ENCODE data around the gene CD48.
"Not testable (repeated sequence)": the region's sequence is repeated elsewhere in the genome, so short reads cannot be mapped to it uniquely, and the experiment has no call there.

CD48 gene

DNA sequence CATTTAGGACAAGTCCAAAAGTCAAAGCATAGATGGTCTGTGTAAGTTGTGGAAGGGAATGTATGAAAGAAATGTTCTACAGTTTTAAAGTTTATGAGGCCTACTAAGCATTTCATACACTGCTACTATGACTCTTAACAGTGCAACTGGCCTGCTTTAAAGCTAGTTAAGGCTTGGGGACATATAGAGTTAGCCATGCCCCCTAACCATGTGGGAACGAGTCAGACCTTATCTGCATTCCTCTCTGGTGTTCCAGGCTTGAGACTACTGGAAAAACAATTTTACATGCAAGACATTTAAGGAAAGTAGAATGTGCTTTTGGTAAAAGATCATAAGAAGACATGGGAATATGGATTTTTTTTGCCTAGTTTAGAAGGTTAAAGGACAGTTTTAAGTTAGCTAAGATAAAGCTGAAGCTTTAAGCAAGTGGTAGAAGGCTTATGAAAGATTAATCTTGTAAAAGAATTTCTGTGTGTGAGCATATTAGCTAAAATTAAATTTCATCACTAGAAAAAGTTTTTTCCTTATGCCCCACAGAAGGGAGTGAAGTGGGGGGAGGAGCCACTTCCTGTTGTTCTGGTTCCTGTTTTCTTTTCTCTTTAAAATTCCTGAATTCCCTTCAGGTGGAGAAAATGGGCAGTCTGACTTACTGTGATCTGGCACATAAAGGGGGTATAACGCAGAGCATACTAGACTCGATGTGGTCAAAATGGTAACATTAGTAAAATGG, 8.9 kb upstream of the CD48 start:
- intact Hi-C loops (cut with DNase I): loop anchor here (10.0 kb wide), 1 partner anchor 234 kb away; the partner anchor contains the start of gene ITLN2
- DNase-seq: no peak

DNA sequence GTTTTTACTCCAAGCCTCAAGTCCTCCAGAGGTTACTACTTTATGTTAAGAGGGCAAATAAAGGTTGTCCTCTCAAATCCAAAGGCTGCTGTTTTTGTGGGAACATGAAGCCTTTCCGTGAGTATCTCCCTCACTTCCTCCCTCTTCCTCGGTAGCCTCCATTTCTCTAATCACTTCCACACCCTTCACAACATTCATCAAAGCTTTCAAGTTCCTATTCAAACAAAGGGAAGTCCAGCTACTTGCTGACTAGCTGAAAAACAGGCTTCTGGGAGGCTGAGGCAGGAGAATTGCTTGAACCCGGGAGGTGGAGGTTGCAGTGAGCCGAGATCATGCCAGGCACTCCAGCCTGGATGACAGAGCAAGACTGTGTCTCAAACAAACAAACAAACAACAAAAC, 6.6 kb upstream of the CD48 start:
- intact Hi-C loops (cut with DNase I): no loop called here
- no peak for DNase-seq

DNA sequence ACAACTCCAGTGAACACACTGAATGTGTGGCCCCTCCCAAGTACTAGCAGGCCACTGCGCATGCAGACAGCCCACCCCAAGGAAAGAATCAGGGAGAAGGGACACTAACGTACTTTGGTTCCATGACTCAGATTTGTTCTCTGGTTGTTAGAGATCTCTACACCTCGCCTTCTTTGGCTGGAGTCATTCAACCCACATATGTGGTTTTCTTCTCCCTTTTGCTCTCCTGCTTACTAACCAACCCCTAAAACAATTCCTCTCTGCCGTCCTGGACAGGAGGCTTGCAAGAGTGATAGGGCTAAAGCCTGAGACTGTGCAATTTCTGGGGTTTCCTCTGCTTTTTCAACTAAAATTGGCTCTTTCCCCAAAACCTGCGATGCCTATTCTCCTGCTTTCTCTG, 5.7 kb upstream of the CD48 start:
- intact Hi-C loops (cut with DNase I): no loop called here
- DNase-seq: no peak

DNA sequence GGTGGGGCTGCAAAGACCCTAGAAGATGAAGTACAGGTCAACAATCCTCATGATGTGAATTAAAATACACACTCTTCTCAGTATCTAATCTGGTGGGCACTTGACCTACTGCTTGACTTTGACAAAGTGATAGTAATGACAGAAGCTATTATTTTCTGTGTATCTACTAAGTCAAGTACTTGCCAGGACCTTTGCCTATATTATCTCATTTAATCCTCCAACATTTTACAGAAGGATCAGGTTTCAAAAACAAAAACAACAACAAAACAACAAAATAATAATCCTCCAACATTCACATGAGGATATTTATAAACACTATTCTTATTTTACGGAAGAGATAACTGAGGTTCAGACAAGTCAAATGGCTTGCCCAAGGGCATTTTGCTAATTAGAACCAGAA, 4.4 kb upstream of the CD48 start:
- intact Hi-C loops (cut with DNase I): no loop called here

DNA sequence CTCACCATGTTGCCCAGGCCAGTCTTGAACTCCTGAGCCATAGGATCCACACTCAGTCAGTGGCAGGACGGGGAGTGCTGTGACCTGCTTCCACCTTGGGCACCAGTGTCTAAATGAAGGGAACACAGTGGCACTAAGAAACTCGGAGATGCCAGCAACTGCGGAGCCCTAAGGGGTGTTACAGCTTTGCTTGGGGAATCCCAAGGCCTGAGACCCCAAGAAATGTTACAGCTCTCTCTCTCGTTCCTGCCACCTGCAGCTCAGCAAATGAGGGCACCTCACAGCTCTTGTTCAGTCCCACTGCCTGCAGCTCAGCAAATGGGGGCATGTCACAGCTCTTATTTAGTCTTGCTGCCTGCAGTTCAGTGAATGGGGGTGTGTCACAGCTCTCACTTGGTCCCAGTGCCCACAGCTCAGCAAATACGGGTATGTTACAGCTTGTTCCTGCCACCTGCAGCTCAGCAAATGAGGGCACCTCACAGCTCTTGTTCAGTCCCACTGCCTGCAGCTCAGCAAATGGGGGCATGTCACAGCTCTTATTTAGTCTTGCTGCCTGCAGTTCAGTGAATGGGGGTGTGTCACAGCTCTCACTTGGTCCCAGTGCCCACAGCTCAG, 2.5 kb upstream of the CD48 start:
- DNase-seq; intact Hi-C loops (cut with DNase I): not testable (repeated sequence)

More for the DNA sequence above, 4.4 kb upstream of the CD48 start:
- DNase-seq: no peak

DNA sequence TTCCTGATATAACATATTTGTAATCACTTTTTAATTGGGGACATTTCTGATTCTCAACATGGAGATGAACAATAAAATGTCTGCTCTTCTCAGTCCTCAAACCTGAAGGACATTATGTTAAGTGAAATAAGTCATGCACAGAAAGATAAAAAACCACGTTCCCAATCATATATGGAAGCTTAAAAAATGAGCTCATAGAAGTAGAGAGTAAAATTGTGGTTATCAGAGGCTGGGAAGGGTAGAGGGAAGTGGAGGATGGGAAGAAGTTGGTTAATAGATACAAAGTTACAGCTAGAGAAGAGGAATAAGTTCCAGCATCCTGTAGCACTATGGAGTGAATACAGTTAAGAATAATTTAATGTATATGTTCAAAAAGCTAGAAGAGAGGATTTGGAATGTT, 1.5 kb upstream of the CD48 start:
- intact Hi-C loops (cut with DNase I): no loop called here
- DNase-seq: no peak

GRCh38 chr1:160712525-160713080, 981 bp upstream of the CD48 start:
- peak in 5 of 42 donors; percentile 5 to 42 (median 13) for DNase-seq
- intact Hi-C loops (cut with DNase I): not testable (repeated sequence)

DNA sequence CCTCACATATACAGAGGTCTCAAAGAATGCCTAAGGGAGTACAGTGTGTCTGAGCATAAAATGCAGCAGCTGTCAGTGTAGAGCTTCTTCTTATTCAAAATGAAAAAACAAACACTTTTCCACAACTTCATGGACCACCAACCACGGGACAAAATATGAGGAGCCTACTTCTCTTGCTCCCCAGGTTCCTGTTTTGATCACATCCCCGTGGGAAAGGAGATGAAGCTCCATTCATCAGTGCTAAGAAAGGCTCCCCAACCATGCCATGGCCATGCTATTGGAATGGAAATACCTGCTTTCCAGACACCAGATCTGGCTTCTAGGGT, 383 bp downstream of the CD48 start:
- intact Hi-C loops (cut with DNase I): no loop called here
- no peak for DNase-seq

DNA sequence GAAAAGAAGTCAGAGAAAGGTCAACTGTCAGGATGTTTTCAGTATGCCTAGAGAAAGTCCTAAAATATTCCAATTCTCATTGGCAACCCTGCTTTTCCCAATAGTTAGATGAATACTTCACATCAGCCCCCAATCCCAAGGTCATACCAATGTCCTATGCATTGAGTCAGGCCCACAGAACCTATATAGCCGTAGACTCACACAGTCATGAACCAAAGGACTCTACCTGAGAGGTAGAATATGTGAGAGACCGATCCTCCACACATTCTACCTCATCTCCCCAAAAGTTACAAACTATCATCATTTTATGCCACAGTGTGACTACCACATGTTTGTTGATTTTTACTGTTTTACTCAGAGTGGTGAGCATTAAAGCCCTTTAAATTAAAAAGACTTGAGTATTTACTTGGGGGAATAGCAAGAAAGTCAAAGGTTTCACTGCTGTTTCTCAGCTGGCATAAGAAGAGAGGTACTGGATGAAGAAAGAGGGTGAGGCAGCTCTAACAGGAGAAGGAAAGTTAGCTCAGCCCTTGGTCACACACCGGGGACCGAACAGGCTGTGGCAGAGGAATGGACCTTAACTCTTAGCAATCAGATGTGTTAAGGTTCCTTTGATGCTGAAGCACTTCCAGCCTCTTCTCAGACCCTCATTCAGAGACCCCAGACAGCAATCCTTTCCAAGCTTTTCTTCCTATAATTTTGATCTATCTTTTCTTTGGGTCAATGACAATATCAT, 937 bp downstream of the CD48 start:
- intact Hi-C loops (cut with DNase I): no loop called here
- no peak for DNase-seq

DNA sequence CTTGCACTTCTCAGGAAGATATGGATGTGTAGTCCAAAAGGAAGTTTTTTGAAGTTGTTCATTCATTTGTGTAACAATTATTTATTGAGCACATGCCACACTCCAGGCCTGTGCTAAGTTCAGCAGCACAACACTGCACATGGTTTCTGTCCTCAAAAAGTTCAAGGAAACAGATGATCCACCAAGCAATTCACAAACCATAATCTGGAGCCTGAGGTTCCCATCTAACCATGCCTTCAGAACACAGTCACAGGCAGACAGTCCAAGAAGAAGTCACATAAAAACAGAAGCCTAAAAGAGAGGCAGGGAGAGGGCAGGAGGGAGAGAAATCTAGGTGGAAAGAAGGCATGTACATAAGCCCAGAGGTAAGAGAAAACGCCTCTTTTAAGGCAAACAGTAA, 1.9 kb downstream of the CD48 start:
- intact Hi-C loops (cut with DNase I): no loop called here
- DNase-seq: no peak

- intact Hi-C loops (cut with DNase I): no loop called here
Measured at GRCh38 chr1:160708801-160709200, 2.8 kb downstream of the CD48 start.

DNA sequence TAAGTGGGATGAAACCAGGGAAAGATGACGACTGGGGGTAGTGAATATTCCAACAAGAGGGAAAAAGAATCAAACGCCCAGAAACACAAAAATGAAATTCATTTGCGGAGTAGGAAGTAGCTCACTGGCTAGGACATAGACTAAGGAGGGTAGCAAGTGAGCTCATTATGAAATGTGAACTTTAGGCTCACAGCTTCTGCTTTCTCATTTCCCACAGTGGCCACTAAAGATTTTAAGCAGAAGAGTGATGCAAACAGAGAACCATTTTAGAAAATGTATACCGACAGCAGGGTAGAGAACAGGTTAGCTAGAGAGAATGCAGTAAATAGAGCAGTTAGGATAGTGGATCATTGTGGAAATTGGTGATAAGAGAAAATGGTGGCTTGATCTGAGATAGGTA, 3.5 kb downstream of the CD48 start:
- DNase-seq: no peak
- intact Hi-C loops (cut with DNase I): no loop called here

More at GRCh38 chr1:160708801-160709200, 2.8 kb downstream of the CD48 start:
- no peak for DNase-seq

DNA sequence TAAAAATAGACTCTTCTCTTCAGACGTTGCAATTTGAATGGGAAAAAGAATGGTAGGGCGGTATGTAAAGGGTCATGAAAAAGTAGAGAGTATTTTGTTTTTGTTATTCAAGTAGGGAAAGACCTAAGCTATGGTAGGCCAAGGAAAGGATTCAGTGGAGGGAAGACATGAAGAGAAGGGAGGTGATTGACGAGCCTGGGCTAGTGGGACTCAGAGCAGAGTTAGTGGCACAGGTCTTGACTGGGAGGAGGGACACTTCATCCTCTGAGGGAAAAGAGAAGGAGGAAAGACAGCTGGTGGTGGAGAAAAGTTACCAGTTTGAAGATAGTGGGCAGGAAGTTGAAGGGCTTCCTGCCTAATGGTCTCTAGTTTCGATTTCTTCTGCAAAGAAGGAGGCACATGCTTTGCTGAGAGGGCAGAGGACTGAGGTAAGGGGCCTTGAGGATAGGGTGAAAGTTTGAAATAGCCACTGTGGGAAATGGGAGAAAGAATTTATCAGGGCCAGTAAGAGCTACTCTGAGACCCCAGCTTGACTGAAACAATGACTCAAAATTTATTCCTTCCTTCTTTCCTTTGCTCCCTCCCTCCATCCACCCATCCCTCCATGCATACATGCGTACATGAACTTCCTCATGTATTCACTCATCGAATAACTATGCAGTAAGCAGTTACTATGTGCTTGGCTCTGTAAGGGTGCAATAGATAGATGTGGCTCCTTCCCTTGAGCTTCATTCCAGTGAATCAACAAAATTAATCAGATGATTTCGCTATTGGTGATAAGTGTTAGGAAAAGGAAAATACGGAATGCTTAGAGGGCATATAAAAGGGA, 4.2 kb downstream of the CD48 start:
- intact Hi-C loops (cut with DNase I): no loop called here

DNA sequence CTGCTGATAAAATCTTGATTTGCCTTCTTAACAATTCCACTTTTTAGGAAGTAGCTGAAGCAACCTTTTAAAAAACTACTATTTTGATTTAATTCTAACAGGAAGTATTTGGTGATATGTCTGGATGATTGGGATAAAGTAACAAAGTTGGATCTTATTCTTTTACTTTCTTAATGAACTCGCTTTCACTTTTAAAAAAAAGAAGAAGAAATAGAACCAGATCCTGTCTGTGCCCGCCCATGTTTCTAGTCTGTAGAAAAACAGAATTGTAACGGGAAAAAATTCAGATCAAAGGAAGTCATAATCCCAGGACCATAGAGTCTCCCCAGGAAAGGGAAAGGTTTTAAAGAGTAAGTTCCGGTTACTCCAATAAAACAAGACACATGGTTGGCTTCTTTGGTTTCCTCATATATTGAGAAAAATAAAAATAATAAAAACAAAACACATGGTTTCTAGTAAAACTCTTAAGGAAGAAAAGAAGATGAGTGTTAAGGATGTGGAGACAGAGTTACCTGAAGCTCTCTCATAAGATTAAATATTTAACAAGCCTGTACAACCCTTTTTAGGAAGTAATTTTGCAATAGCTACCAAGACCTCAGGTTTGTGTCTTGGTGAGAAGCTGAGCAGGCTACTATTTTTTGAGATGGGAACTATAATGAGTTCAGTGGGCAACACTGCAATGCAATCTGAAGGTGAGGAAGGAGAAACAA, 4.9 kb downstream of the CD48 start:
- intact Hi-C loops (cut with DNase I): no loop called here
- DNase-seq: no peak

More for the DNA sequence above, 4.2 kb downstream of the CD48 start:
- no peak for DNase-seq

GRCh38 chr1:160705742-160706141, 5.9 kb downstream of the CD48 start:
- intact Hi-C loops (cut with DNase I): no loop called here
- DNase-seq: no peak

GRCh38 chr1:160705212-160705621, 6.4 kb downstream of the CD48 start:
- intact Hi-C loops (cut with DNase I); DNase-seq: not testable (repeated sequence)

DNA sequence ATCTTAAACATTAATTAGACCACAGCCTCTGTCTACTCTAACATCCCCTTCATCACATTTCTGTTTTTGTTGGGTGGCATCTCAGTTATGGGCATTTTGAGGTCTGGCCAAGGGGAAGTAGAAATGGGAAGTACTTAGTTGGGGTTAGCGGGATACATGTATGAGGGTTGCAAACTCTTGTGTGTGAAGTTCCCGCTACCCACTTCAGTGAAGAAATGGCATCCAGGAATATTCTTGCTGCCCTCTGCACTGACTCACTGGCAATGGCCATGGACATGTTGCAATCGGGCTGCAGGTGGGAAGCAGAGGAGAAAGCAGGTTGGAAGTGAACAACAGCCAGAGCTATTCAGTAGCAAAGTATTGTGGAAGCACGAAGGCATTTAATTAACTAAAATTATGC, 7.4 kb downstream of the CD48 start:
- peak in 14 of 42 donors; percentile 3 to 47 (median 16) for DNase-seq
- intact Hi-C loops (cut with DNase I): no loop called here

DNA sequence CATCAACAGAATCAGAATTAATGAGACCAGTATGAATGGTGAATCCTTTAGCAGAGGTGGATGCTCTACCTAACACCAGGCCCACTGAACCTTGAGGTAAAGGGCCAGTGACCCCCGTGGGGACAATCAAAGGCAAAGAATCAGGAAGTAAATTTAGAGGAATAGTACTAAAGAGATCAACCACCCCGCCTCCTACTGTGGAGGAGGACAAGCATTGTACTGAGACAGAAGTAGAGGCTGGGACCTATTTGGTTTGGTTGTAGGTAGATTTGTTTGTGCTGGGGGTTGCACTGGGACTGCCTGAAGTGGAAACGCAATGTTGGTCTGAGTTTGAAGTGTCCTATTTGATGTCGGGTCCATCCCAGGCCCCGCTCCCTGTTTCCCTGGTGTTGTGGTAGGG, 9.5 kb downstream of the CD48 start:
- intact Hi-C loops (cut with DNase I): no loop called here
- DNase-seq: no peak

DNA sequence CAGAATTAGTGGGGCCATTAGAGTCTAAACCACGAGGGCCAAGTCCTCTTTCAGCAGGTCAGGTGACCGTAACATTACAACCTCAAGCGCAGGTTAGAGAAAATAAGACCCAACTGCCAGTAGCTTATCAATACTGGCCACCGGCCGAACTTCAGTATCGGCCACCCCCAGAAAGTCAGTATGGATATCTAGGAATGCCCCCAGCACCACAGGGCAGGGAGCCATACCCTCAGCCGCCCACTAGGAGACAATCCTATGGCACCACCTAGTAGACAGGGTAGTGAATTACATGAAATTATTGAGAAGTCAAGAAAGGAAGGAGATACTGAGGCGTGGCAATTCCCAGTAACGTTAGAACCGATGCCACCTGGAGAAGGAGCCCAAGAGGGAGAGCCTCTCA, 19.2 kb downstream of the CD48 start:
- DNase-seq; intact Hi-C loops (cut with DNase I): not testable (repeated sequence)

Data from head of caudate nucleus (tissue), 42 donors.